Measurements from ENCODE around the gene CORO1C. TPM values are rescaled to one million over a fixed set of nuclear protein-coding genes. Genes with fewer than 3 reads are reported as not detected.

The CORO1C gene
- total RNA-seq, 1 donor from 2014 or later, result 391 TPM

DNA sequence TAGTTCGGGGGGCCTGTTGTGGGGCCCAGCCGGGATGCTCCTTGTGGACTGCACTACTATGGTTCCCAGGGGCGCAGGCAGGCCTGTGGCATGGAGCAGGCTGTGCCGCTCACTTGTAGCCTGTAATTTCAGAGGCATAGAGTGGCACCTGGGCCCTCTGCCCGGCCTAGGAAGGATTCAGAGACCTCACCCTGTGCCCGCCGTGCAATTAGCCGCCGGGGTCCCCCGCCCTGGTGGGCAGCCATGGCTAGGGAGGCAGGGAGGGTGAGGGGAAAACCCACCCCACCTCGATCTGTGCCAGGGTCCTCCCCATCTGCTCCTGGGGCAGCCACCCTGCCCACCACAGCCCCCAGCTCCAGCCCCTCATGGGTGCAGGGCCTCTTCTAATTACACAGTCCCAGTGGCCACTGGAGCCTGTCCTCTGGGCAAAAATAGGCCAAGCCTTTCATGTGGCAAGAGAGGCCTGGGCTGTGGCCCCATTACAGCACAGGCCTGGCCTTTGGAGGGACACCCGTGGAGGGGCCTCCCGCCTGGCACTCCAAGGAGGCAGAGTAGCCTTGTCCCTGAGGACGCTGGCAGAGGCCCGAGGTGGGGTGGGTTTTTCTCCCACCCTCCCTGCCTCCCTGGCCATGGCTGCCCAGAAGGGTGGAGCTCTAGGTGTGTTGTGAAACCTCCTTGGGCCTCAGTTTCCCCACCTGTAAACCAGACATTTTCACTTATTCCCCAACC lies 128.2 kb downstream of the CORO1C start:
- H3K4me1 ChIP-seq (ENCODE audit: insufficient read depth, low read length), result no peaks in the 10 kb centered on the region
- H4K20me1 ChIP-seq (ENCODE audit: insufficient read depth, low read length), result no peaks in the 10 kb centered on the region
- H3K27me3 ChIP-seq (ENCODE audit: insufficient read depth, low read length), result no peaks in the 10 kb centered on the region
- no peak overlapping the region for H2AFZ ChIP-seq (ENCODE audit: low read depth, low read length)
- no peak for TF ChIP-seq CTCF (IDR thresholded peaks at IDR 0.05; ENCODE audit: insufficient read depth, low read depth, low read length)
- no peak for TF ChIP-seq EZH2 (IDR thresholded peaks at IDR 0.05; ENCODE audit: insufficient read depth, low read length)
- no peaks in the 10 kb centered on the region for H3K9me3 Mint-ChIP-seq (ENCODE audit: unreplicated experiment)
- peaks cover 15% of the 10 kb centered on the region for H3K27me3 Mint-ChIP-seq (ENCODE audit: low read depth, unreplicated experiment)
- H3K36me3 ChIP-seq (ENCODE audit: insufficient read depth, low read length), result no peaks in the 10 kb centered on the region
- no peak overlapping the region for H3K4me3 Mint-ChIP-seq (ENCODE audit: unreplicated experiment)
- FAIRE-seq (no peak), DNase-seq (ENCODE audit: low read depth) (no peak)
- H3K4me3 ChIP-seq (ENCODE audit: insufficient read depth, low read depth, low read length), result no peak overlapping the region
- no peak overlapping the region for H3K27ac ChIP-seq (ENCODE audit: low read depth, low read length)
- H3K9ac ChIP-seq (ENCODE audit: low read length), result no peak overlapping the region
- no peak overlapping the region for H3K4me2 ChIP-seq (ENCODE audit: low read length)
- peaks cover 4% of the 10 kb centered on the region for H3K4me1 Mint-ChIP-seq (ENCODE audit: low read depth, unreplicated experiment)
- no peaks in the 10 kb centered on the region for H3K36me3 Mint-ChIP-seq (ENCODE audit: low read depth, unreplicated experiment)
- no peaks in the 10 kb centered on the region for H3K79me2 ChIP-seq (ENCODE audit: insufficient read depth, low read length)
- no peak overlapping the region for H3K27ac Mint-ChIP-seq (ENCODE audit: unreplicated experiment)
- H3K9me3 ChIP-seq (ENCODE audit: insufficient read depth, low read depth, low read length), result no peaks in the 10 kb centered on the region

DNA sequence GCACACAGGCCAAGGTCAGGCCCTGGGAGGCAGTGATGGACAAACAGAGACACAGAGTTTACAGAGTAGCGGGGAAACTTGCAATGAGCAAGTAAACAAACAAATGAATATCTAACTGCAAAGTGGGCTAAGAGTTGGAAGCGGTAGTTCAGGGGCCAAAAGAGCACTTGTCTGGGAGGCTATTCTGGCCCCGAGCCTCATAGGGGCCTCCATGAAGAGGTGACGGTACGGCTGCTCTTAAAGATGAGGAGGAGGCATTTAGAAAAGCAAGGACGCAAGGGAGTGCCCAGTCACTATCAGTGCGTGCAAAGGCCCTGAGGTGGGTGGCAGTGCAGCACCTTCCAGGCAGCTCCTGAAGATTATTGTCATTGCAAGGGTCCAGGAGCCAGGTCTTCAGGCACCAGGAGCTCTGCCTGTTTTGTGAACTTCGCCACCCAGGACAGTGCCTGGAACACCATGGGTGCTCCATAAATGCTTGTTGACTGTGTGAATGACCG lies 129.1 kb downstream of the CORO1C start:
- H3K27me3 Mint-ChIP-seq (ENCODE audit: low read depth, unreplicated experiment), result peaks cover 15% of the 10 kb centered on the region
- Histone ChIP-seq H3K27me3 (ENCODE audit: insufficient read depth, low read length) (no peaks in the 10 kb centered on the region), H3K4me1 (ENCODE audit: insufficient read depth, low read length) (no peaks in the 10 kb centered on the region), H3K36me3 (ENCODE audit: insufficient read depth, low read length) (no peaks in the 10 kb centered on the region), H3K27ac (ENCODE audit: low read depth, low read length) (no peak overlapping the region), H3K4me2 (ENCODE audit: low read length) (no peak overlapping the region), H2AFZ (ENCODE audit: low read depth, low read length) (no peak overlapping the region), H3K79me2 (ENCODE audit: insufficient read depth, low read length) (no peaks in the 10 kb centered on the region), H3K9me3 (ENCODE audit: insufficient read depth, low read depth, low read length) (no peaks in the 10 kb centered on the region), H3K4me3 (ENCODE audit: insufficient read depth, low read depth, low read length) (no peak overlapping the region), H4K20me1 (ENCODE audit: insufficient read depth, low read length) (no peaks in the 10 kb centered on the region), H3K9ac (ENCODE audit: low read length) (no peak overlapping the region)
- H3K27ac Mint-ChIP-seq (ENCODE audit: unreplicated experiment), result no peak overlapping the region
- H3K4me3 Mint-ChIP-seq (ENCODE audit: unreplicated experiment), result no peak overlapping the region
- H3K4me1 Mint-ChIP-seq (ENCODE audit: low read depth, unreplicated experiment), result peaks cover 4% of the 10 kb centered on the region
- H3K36me3 Mint-ChIP-seq (ENCODE audit: low read depth, unreplicated experiment), result no peaks in the 10 kb centered on the region
- no peak for DNase-seq (ENCODE audit: low read depth)
- H3K9me3 Mint-ChIP-seq (ENCODE audit: unreplicated experiment), result no peaks in the 10 kb centered on the region
- FAIRE-seq, result no peak
- no peak for TF ChIP-seq EZH2 (IDR thresholded peaks at IDR 0.05; ENCODE audit: insufficient read depth, low read length)
- TF ChIP-seq CTCF (IDR thresholded peaks at IDR 0.05; ENCODE audit: insufficient read depth, low read depth, low read length), result no peak

DNA sequence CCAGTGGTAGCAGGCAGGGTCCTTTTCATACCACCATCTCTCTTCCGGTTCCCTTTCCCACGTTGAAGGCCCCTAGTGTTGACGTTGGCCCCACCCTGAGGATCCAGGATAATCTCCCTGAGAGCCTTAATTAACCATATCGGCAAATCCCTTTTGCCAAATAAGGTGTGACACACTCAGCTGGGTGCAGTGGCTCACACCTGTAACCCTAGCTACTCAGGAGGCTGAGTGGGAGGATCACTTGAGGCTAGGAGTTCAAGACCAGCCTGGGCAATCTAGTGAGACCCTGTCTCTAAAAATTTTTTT lies 130.7 kb downstream of the CORO1C start:
- DNase-seq (ENCODE audit: low read depth), result no peak

More for the DNA sequence above, 130.7 kb downstream of the CORO1C start:
- H3K36me3 Mint-ChIP-seq (ENCODE audit: low read depth, unreplicated experiment), result no peaks in the 10 kb centered on the region
- H3K9me3 ChIP-seq (ENCODE audit: insufficient read depth, low read depth, low read length), result no peaks in the 10 kb centered on the region
- no peak overlapping the region for H2AFZ ChIP-seq (ENCODE audit: low read depth, low read length)
- H3K4me1 ChIP-seq (ENCODE audit: insufficient read depth, low read length), result no peaks in the 10 kb centered on the region
- no peaks in the 10 kb centered on the region for H3K9me3 Mint-ChIP-seq (ENCODE audit: unreplicated experiment)
- TF ChIP-seq CTCF (IDR thresholded peaks at IDR 0.05; ENCODE audit: insufficient read depth, low read depth, low read length), result no peak
- TF ChIP-seq EZH2 (IDR thresholded peaks at IDR 0.05; ENCODE audit: insufficient read depth, low read length), result no peak
- no peak for FAIRE-seq
- H3K27me3 ChIP-seq (ENCODE audit: insufficient read depth, low read length), result no peaks in the 10 kb centered on the region
- H3K27ac ChIP-seq (ENCODE audit: low read depth, low read length), result no peak overlapping the region
- no peaks in the 10 kb centered on the region for H3K79me2 ChIP-seq (ENCODE audit: insufficient read depth, low read length)
- no peak overlapping the region for H3K27ac Mint-ChIP-seq (ENCODE audit: unreplicated experiment)
- H3K27me3 Mint-ChIP-seq (ENCODE audit: low read depth, unreplicated experiment), result peaks cover 15% of the 10 kb centered on the region
- H3K36me3 ChIP-seq (ENCODE audit: insufficient read depth, low read length), result no peaks in the 10 kb centered on the region
- no peak overlapping the region for H3K9ac ChIP-seq (ENCODE audit: low read length)
- H3K4me3 Mint-ChIP-seq (ENCODE audit: unreplicated experiment), result no peak overlapping the region
- peaks cover 4% of the 10 kb centered on the region for H3K4me1 Mint-ChIP-seq (ENCODE audit: low read depth, unreplicated experiment)
- no peak overlapping the region for H3K4me3 ChIP-seq (ENCODE audit: insufficient read depth, low read depth, low read length)
- H3K4me2 ChIP-seq (ENCODE audit: low read length), result no peak overlapping the region
- no peaks in the 10 kb centered on the region for H4K20me1 ChIP-seq (ENCODE audit: insufficient read depth, low read length)

Data from astrocyte (in vitro differentiated cells and primary cell).